ENCODE measurements around the gene ADNP2.

- TF ChIP-seq, protein P1, sequence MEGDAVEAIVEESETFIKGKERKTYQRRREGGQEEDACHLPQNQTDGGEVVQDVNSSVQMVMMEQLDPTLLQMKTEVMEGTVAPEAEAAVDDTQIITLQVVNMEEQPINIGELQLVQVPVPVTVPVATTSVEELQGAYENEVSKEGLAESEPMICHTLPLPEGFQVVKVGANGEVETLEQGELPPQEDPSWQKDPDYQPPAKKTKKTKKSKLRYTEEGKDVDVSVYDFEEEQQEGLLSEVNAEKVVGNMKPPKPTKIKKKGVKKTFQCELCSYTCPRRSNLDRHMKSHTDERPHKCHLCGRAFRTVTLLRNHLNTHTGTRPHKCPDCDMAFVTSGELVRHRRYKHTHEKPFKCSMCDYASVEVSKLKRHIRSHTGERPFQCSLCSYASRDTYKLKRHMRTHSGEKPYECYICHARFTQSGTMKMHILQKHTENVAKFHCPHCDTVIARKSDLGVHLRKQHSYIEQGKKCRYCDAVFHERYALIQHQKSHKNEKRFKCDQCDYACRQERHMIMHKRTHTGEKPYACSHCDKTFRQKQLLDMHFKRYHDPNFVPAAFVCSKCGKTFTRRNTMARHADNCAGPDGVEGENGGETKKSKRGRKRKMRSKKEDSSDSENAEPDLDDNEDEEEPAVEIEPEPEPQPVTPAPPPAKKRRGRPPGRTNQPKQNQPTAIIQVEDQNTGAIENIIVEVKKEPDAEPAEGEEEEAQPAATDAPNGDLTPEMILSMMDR (IDR thresholded peaks at IDR 0.05; ENCODE audit: low read length): no peak
- no peak for TF ChIP-seq EZH2 (IDR thresholded peaks at IDR 0.05; ENCODE audit: borderline replicate concordance, low read length)
These were observed 31.2 kb upstream of the ADNP2 start for GRCh38 chr18:80077873-80078272.
